Measurements from ENCODE around the gene CBX2. TPM values are rescaled to one million over a fixed set of nuclear protein-coding genes. Genes with fewer than 3 reads are reported as not detected.

The CBX2 gene
- total RNA-seq, 1 donor from 2014 or later: 11.9 TPM

DNA sequence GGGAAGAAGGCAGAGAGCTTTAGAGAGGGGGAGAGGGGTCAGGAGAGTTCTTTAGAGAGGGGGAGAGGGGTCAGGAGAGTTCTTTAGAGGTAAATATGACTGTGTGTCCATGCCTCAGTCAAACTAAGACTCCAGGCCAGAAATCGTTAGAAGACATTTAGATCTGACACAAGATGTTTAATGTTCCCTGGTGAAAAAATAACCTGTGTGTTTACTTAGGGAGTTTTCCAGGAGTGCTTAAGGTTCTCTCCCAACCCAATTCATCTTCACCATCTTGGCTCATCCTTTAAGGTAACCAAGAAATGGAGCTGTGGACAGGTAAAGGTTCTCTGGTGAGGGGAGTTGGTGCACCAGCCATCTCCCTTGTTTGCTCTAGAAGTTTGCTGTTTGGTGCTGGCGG lies 51.5 kb downstream of the CBX2 start:
- TF ChIP-seq, protein P1, sequence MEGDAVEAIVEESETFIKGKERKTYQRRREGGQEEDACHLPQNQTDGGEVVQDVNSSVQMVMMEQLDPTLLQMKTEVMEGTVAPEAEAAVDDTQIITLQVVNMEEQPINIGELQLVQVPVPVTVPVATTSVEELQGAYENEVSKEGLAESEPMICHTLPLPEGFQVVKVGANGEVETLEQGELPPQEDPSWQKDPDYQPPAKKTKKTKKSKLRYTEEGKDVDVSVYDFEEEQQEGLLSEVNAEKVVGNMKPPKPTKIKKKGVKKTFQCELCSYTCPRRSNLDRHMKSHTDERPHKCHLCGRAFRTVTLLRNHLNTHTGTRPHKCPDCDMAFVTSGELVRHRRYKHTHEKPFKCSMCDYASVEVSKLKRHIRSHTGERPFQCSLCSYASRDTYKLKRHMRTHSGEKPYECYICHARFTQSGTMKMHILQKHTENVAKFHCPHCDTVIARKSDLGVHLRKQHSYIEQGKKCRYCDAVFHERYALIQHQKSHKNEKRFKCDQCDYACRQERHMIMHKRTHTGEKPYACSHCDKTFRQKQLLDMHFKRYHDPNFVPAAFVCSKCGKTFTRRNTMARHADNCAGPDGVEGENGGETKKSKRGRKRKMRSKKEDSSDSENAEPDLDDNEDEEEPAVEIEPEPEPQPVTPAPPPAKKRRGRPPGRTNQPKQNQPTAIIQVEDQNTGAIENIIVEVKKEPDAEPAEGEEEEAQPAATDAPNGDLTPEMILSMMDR (IDR thresholded peaks at IDR 0.05; ENCODE audit: insufficient read depth, low read length, poor library complexity, severe bottlenecking): no peak
- H3K4me3 ChIP-seq (ENCODE audit: low read depth, low read length): no peak overlapping the region
- no peak for DNase-seq (ENCODE audit: low read depth)
- H3K27me3 ChIP-seq (ENCODE audit: control insufficient read depth, insufficient read depth, low read length): no peaks in the 10 kb centered on the region
- H3K36me3 ChIP-seq (ENCODE audit: control insufficient read depth, insufficient read depth, low read length): no peaks in the 10 kb centered on the region

DNA sequence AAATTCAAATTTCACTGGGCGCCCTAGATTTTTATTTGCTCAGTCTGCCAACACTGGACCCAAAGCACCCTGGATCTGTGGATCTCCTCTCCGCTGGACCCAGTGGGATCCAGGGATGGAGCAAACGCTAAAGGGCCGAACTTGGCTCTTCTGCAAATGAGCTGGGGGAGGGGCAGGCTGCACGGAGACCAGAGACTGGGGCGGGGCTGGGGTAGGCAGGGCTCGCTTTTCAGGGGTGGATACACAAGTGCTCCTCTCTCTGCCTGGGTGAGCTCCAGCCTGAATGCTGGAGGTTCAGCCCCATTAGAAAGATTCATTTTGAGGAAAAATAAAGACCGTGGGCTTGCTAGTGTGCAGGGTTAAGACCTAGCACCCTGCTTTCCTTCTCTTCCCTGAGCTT lies 52.4 kb downstream of the CBX2 start:
- TF ChIP-seq, protein P1 (IDR thresholded peaks at IDR 0.05; ENCODE audit: insufficient read depth, low read length, poor library complexity, severe bottlenecking): no peak
- Histone ChIP-seq H3K27me3 (ENCODE audit: control insufficient read depth, insufficient read depth, low read length) (no peaks in the 10 kb centered on the region), H3K36me3 (ENCODE audit: control insufficient read depth, insufficient read depth, low read length) (no peaks in the 10 kb centered on the region), H3K4me3 (ENCODE audit: low read depth, low read length) (no peak overlapping the region)
- no peak for DNase-seq (ENCODE audit: low read depth)

DNA sequence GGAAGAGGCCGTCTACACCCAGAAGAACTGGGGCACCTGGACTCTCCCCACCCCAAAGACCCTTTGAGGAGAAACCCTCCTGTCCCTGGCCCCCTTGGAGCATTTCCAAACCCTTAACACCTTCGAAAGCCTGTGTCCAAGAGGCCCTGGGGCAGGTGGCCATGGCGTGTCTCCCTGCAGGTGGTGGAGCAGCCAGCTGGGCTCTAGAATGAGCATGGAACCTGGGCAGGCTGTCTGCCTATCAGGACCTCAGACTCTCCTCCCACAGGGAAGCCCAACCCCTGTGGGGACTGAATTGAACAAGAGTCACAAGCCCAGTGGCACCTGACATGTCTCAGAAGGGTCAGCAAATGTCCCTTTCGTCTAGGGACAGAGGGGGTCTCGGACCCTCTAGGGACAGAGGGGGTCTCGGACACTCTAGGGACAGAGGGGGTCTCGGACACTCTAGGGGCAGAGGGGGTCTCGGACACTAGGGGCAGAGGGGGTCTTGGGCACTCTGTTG lies 52.9 kb downstream of the CBX2 start:
- no peaks in the 10 kb centered on the region for H3K36me3 ChIP-seq (ENCODE audit: control insufficient read depth, insufficient read depth, low read length)
- no peaks in the 10 kb centered on the region for H3K27me3 ChIP-seq (ENCODE audit: control insufficient read depth, insufficient read depth, low read length)
- no peak for DNase-seq (ENCODE audit: low read depth)
- TF ChIP-seq, protein P1 (IDR thresholded peaks at IDR 0.05; ENCODE audit: insufficient read depth, low read length, poor library complexity, severe bottlenecking): no peak
- no peak overlapping the region for H3K4me3 ChIP-seq (ENCODE audit: low read depth, low read length)

DNA sequence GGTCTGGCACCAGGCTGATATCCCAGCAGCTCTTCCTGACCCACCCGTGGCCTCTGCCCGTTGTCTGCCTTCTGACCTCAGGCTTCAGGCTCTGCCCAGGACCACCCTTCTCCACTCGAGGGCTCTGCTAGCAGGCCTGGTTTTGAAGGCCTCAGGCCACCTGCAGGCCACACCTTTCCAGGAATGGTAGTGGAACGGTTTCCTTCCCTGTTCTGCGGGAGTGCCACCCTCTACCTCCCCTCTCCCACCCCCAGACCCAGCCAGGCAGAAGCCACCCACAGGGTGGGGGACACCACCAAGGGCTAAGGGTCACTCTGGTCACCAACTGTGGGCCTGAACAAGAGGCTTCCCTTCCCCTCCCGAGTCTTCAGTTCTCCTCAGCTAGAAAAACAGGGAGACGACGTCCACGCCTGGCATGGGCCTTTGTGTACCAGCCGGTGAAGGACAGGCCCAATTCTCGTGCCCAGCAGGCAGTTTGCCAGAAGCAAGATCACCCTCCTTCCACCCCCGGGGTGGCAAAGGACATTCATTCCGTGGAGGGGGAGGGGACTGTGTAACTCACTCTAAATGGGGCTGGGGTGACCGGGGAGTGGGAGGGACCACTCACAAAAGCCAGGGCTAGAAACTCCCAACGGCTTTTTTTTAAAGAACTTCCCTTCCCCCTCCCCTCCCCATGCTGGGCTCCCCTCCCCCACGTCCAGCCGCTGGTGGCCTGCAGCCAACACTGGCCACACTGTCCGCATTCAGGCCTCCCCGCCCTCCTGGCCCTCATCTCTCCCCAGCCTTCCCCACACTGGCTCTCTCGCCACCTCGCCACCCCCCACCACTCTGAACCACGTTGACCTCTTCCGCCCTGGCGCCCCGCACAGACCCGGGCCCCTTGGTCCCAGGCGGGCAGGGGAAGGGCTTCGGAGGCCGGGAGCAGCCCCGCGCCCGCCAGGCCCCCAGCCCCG lies 53.6 kb downstream of the CBX2 start:
- Histone ChIP-seq H3K27me3 (ENCODE audit: control insufficient read depth, insufficient read depth, low read length) (no peaks in the 10 kb centered on the region), H3K4me3 (ENCODE audit: low read depth, low read length) (no peak overlapping the region), H3K36me3 (ENCODE audit: control insufficient read depth, insufficient read depth, low read length) (no peaks in the 10 kb centered on the region)
- TF ChIP-seq, protein P1 (IDR thresholded peaks at IDR 0.05; ENCODE audit: insufficient read depth, low read length, poor library complexity, severe bottlenecking): no peak
- no peak for DNase-seq (ENCODE audit: low read depth)

DNA sequence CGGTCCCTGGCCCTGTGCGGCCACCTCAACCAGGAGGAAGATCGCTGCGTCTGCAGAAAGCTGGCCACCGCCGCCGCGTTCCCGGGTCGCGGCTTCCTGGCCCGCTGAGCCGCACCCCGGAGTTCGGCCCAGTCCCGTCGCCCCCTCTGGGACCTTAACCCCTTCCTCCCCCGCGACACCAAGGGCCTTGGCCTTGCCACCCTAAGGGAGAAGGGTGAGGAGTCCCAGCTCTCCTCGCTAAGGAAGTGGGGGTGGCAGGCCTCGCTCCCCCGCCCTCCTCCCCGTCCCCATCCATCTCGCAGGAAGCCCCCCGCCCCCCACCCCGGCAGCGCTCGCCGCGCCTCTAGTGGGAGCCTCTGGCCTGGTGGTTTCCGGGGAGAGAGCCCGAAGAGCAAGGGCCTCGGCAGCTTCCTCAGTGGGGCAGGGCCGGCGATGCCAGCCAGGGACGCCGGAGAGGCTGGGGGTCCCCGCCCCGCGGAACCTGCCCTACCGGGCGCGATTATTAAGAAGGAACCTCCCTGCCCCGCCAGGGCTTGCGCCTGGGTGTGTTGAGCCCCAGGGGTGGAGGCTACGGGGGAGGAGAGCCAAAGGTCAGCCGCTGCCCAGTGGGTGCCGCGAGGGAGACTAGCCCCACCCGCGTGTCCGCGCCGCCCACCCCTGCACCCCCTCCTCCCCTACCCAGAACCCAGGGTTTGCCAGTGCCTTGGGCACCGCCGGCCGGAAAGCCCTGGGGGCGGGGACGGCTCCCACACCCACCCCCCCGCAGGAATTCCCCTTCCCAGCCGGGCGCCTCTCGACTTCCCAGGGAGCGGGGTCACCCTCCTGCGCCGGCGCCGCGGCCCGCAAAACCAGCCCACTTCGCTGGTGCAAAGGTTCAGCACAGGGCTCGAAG lies 54.5 kb downstream of the CBX2 start:
- H3K27me3 ChIP-seq (ENCODE audit: control insufficient read depth, insufficient read depth, low read length): no peaks in the 10 kb centered on the region
- no peak overlapping the region for H3K4me3 ChIP-seq (ENCODE audit: low read depth, low read length)
- H3K36me3 ChIP-seq (ENCODE audit: control insufficient read depth, insufficient read depth, low read length): no peaks in the 10 kb centered on the region
- no peak for DNase-seq (ENCODE audit: low read depth)
- TF ChIP-seq, protein P1 (IDR thresholded peaks at IDR 0.05; ENCODE audit: insufficient read depth, low read length, poor library complexity, severe bottlenecking): peak; percentile 20
